HCT116 (cell line): ENCODE measurements around the gene SLC39A1. TPM values are rescaled to one million over a fixed set of nuclear protein-coding genes. Genes with fewer than 3 reads are reported as not detected.

Source experiments
- ATAC-seq: fragments of 200-7000 bp; cut with Tn5 transposase; 2 replicates; pipeline ENCODE4 v1.9.1; 2020; ENCODE audit warnings: mild to moderate bottlenecking, moderate library complexity
- BruUV-seq: library from RNA; stranded (reverse); fragments of 400-500 nt; replicated peaks from 2 replicates; lab custom pipeline; 2021; lab: Mats Ljungman, UMichigan
- CTCF ChIA-PET: fragments of 300-600 bp; sonication (Branson Sonifier 250); formaldehyde crosslinking; loops from one replicate; lab custom pipeline; 2021; ENCODE audit warnings: antibody characterized with exemption; lab: Charles Lee
- POLR2A ChIA-PET: fragments of 300-600, 350-600 bp; sonication (Branson Sonifier 250); formaldehyde crosslinking; loops from one replicate; lab custom pipeline; 2021; ENCODE audit warnings: antibody characterized with exemption; lab: Charles Lee
- RAD21 ChIA-PET, 2 experiments: fragments of 300-600 bp; sonication (Branson Sonifier 250); formaldehyde crosslinking; loops; one replicate each; lab custom pipeline; 2023; ENCODE audit warnings: low total read pairs in 2 of 2; ENCODE audit not compliant: uncharacterized antibody in 2 of 2, unreplicated experiment in 2 of 2, low non-redundant PET in 1 of 2; lab: Charles Lee
- DNase-seq: peaks from one replicate; pipeline ENCODE4 v3.0.0-alpha.2; 2010; ENCODE audit warnings: low read depth, low spot score
- H2AFZ ChIP-seq: fragments of 200-600 bp; shearing (Covaris generic), sonication (generic); 2 replicates; pipeline ENCODE4 v1.6.1; 2017; ENCODE audit warnings: low read depth, mixed run types, mixed read lengths, antibody characterized with exemption, low read length; ENCODE audit not compliant: poor library complexity, severe bottlenecking
- H3K27ac ChIP-seq: 2 replicates; pipeline ENCODE4 v1.5.1; 2012; ENCODE audit warnings: low read depth, low read length
- H3K27me3 ChIP-seq: fragments of 200-600 bp; sonication (generic); 2 replicates; pipeline ENCODE4 v1.6.1; 2016; ENCODE audit warnings: mixed run types, low read length, mixed read lengths; ENCODE audit not compliant: insufficient read depth
- H3K36me3 ChIP-seq, 2 experiments: fragments of 200-500 bp in 1 of 2; fragments of 200-600 bp in 1 of 2; sonication (Bioruptor generic) in 1 of 2; sonication (generic) in 1 of 2; 2 replicates each; pipeline versions ENCODE4 v1.5.1 to v1.6.1; 2014 to 2016; ENCODE audit warnings: low read length in 2 of 2, inconsistent platforms in 1 of 2, mixed read lengths in 1 of 2, mixed run types in 1 of 2; ENCODE audit not compliant: insufficient read depth in 2 of 2, control insufficient read depth in 1 of 2
- H3K4me1 ChIP-seq, 2 experiments: fragments of 200-600 bp in 1 of 2; sonication (generic) in 1 of 2; 2 replicates each; pipeline versions ENCODE4 v1.5.1 to v1.6.1; 2012 to 2017; ENCODE audit warnings: low read length in 2 of 2, inconsistent platforms in 1 of 2, mild to moderate bottlenecking in 1 of 2, mixed read lengths in 1 of 2, mixed run types in 1 of 2, moderate library complexity in 1 of 2; ENCODE audit not compliant: insufficient read depth in 2 of 2, control insufficient read depth in 1 of 2
- H3K4me2 ChIP-seq: fragments of 200-600 bp; sonication (generic); 2 replicates; pipeline ENCODE4 v1.6.1; 2017; ENCODE audit warnings: mixed run types, low read length, mixed read lengths
- H3K4me3 ChIP-seq, 2 experiments: fragments of 200-600 bp in 1 of 2; sonication (generic) in 1 of 2; replicated peaks in 1 of 2; 2 replicates each; pipeline ENCODE4 v1.5.1; 2011 to 2016; ENCODE audit warnings: low read length in 2 of 2, control low read depth in 1 of 2, low read depth in 1 of 2, mild to moderate bottlenecking in 1 of 2, mixed read lengths in 1 of 2, mixed run types in 1 of 2
- H3K79me2 ChIP-seq: fragments of 200-600 bp; sonication (generic); 2 replicates; pipeline ENCODE4 v1.6.1; 2017; ENCODE audit warnings: mild to moderate bottlenecking, mixed run types, low read length, moderate library complexity, mixed read lengths; ENCODE audit not compliant: insufficient read depth
- H3K9ac ChIP-seq: fragments of 200-600 bp; sonication (generic); 2 replicates; pipeline ENCODE4 v1.6.1; 2016; ENCODE audit warnings: low read length, mixed read lengths
- H3K9me2 ChIP-seq: fragments of 200-600 bp; sonication (generic), shearing (Covaris generic); 2 replicates; pipeline ENCODE4 v1.6.1; 2017; ENCODE audit warnings: mixed run types, mild to moderate bottlenecking, moderate library complexity; ENCODE audit not compliant: insufficient read depth
- H3K9me3 ChIP-seq, 2 experiments: fragments of 200-500 bp in 1 of 2; fragments of 200-600 bp in 1 of 2; sonication (Bioruptor generic) in 1 of 2; sonication (generic) in 1 of 2; 2 replicates each; pipeline ENCODE4 v1.6.1; 2014 to 2017; ENCODE audit warnings: low read length in 2 of 2, mixed read lengths in 2 of 2, inconsistent platforms in 1 of 2, low read depth in 1 of 2, mild to moderate bottlenecking in 1 of 2, mixed run types in 1 of 2, moderate library complexity in 1 of 2; ENCODE audit not compliant: control insufficient read depth in 1 of 2, insufficient read depth in 1 of 2
- H4K20me1 ChIP-seq: fragments of 200-600 bp; sonication (generic), shearing (Covaris generic); 2 replicates; pipeline ENCODE4 v1.6.1; 2017; ENCODE audit warnings: mixed run types, mild to moderate bottlenecking, moderate library complexity; ENCODE audit not compliant: insufficient read depth
- ATF3 ChIP-seq: IDR thresholded peaks from 2 replicates; pipeline ENCODE4 v1.6.1; 2012
- CEBPB ChIP-seq: IDR thresholded peaks from 2 replicates; pipeline ENCODE4 v1.6.1; 2012; ENCODE audit warnings: low read depth
- EGR1 ChIP-seq: IDR thresholded peaks from 2 replicates; pipeline ENCODE4 v1.6.1; 2012; ENCODE audit warnings: low read depth
- EZH2 ChIP-seq: fragments of 200-600 bp; sonication (generic); IDR thresholded peaks from 2 replicates; pipeline ENCODE4 v1.6.1; 2017; ENCODE audit warnings: antibody characterized with exemption, mixed run types
- EZH2phosphoT487 ChIP-seq: fragments of 200-600 bp; IDR thresholded peaks from 2 replicates; pipeline ENCODE4 v1.6.1; 2018; ENCODE audit warnings: antibody characterized with exemption, borderline replicate concordance
- FOSL1 ChIP-seq: IDR thresholded peaks from 2 replicates; pipeline ENCODE4 v1.6.1; 2012; ENCODE audit warnings: low read depth
- JUND ChIP-seq: IDR thresholded peaks from 2 replicates; pipeline ENCODE4 v1.6.1; 2012
- MAX ChIP-seq: IDR thresholded peaks from 2 replicates; pipeline ENCODE4 v1.6.1; 2012
- POLR2AphosphoS5 ChIP-seq: IDR thresholded peaks from 2 replicates; pipeline ENCODE4 v1.6.1; 2011; ENCODE audit warnings: mild to moderate bottlenecking, low read depth, low read length, moderate library complexity
- RAD21 ChIP-seq: IDR thresholded peaks from 2 replicates; pipeline ENCODE4 v1.6.1; 2012; ENCODE audit warnings: low read depth, mild to moderate bottlenecking
- SIN3A ChIP-seq: IDR thresholded peaks from 2 replicates; pipeline ENCODE4 v1.6.1; 2012; ENCODE audit warnings: low read depth
- SP1 ChIP-seq: IDR thresholded peaks from 2 replicates; pipeline ENCODE4 v1.6.1; 2012; ENCODE audit warnings: low read depth
- SRF ChIP-seq: IDR thresholded peaks from 2 replicates; pipeline ENCODE4 v1.6.1; 2012; ENCODE audit warnings: low read depth
- TCF7L2 ChIP-seq: IDR thresholded peaks from 2 replicates; pipeline ENCODE4 v1.7.0; 2011; ENCODE audit warnings: borderline replicate concordance, inconsistent platforms; ENCODE audit not compliant: insufficient read depth, insufficient read length; ENCODE audit errors: extremely low read depth
- YY1 ChIP-seq: IDR thresholded peaks from 2 replicates; pipeline ENCODE4 v1.6.1; 2011; ENCODE audit warnings: low read length, low read depth, moderate library complexity, mild to moderate bottlenecking; ENCODE audit not compliant: insufficient replicate concordance; ENCODE audit errors: extremely low read depth
- ZFX ChIP-seq: fragments of 450-650 bp; IDR thresholded peaks from 2 replicates; pipeline ENCODE4 v1.6.1; 2017
- ZNF274 ChIP-seq: fragments of 200-500 bp; sonication (Bioruptor generic); IDR thresholded peaks from 2 replicates; pipeline ENCODE4 v1.6.1; 2014; ENCODE audit warnings: mild to moderate bottlenecking, low read depth, low read length, inconsistent platforms
- intact Hi-C: fragments of 100-400 bp; cut with micrococcal nuclease; formaldehyde crosslinking; loops from 2 replicates; pipeline ENCODE4 v1.10.0; 2022
- total RNA-seq: library from RNA; stranded (reverse); gene quantifications from one replicate; pipeline ENCODE4 v1.2.1, GENCODE V29; 2021; ENCODE audit not compliant: unreplicated experiment
- TF ChIP-seq, protein P1 (sequence below): IDR thresholded peaks from 2 replicates; pipeline ENCODE4 v1.6.1; 2012; ENCODE audit warnings: low read depth

SLC39A1 gene
- total RNA-seq, 1 experiment from 2014 or later = 51.5 TPM

GRCh38 chr1:153934746-153935145 lies 28.6 kb downstream of the SLC39A1 start:
- BruUV-seq = no TSS peak
- no peak overlapping the region for H3K9ac ChIP-seq
- H3K4me3 ChIP-seq = no peak overlapping the region
- CTCF ChIA-PET = no interaction called here
- H3K79me2 ChIP-seq = no peaks in the 10 kb centered on the region
- RAD21 ChIA-PET = no interaction called here
- H2AFZ ChIP-seq = no peak overlapping the region
- no peak overlapping the region for H3K4me2 ChIP-seq
- no peaks in the 10 kb centered on the region for H3K4me1 ChIP-seq
- no peaks in the 10 kb centered on the region for H3K9me2 ChIP-seq
- TF ChIP-seq CEBPB = no peak
- TF ChIP-seq FOSL1 = no peak
- TF ChIP-seq, all 23 proteins: peak for 0
- H3K27me3 ChIP-seq = no peaks in the 10 kb centered on the region
- DNase-seq (no peak), ATAC-seq (no peak)
- H3K27ac ChIP-seq = no peak overlapping the region
- no peaks in the 10 kb centered on the region for H4K20me1 ChIP-seq
- no peaks in the 10 kb centered on the region for H3K9me3 ChIP-seq
- intact Hi-C loops = no loop called here
- POLR2A ChIA-PET = no interaction called here
- peaks cover 13 to 27% of the 10 kb centered on the region in 2 experiments; a peak in 3 of 4 replicates for H3K36me3 ChIP-seq

DNA sequence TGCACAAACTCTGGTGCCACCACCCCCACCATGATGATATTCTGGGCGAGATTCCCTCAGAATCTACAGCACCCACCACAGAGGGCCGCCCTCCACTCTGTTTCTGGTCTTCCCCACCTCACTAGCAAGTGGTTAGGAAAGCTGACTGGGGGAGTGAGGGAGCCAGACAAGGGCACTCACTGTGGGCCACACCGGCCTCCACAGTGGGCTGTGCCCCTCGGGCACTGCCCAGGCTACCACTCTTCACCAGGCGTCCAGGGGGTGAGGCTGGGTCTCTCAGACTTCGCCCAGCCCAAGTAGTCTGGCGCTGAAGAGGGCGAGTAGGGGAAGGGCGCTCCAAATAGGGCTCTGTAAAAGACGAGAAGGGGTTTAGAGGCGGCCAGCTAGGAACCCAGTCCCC lies 29.4 kb downstream of the SLC39A1 start:
- DNase-seq (no peak), ATAC-seq (no peak)
- BruUV-seq = no TSS peak
- CTCF ChIA-PET = no interaction called here
- Histone ChIP-seq H3K27ac (no peak overlapping the region), H3K4me3 (no peak overlapping the region), H3K4me1 (no peaks in the 10 kb centered on the region), H3K4me2 (no peak overlapping the region), H3K9ac (no peak overlapping the region), H3K36me3 (peaks cover 13 to 24% of the 10 kb centered on the region in 2 experiments; a peak in 3 of 4 replicates), H3K27me3 (no peaks in the 10 kb centered on the region), H3K9me2 (no peaks in the 10 kb centered on the region), H2AFZ (no peak overlapping the region), H3K79me2 (no peaks in the 10 kb centered on the region), H4K20me1 (no peaks in the 10 kb centered on the region), H3K9me3 (no peaks in the 10 kb centered on the region)
- RAD21 ChIA-PET = no interaction called here
- intact Hi-C loops = no loop called here
- POLR2A ChIA-PET = no interaction called here
- TF ChIP-seq EZH2phosphoT487 (no peak), RAD21 (no peak), SIN3A (no peak), JUND (no peak), YY1 (no peak), EGR1 (no peak), EZH2 (no peak), MAX (no peak), ZNF274 (no peak), ZFX (no peak), SRF (no peak), SP1 (no peak), TCF7L2 (no peak), ATF3 (no peak), POLR2AphosphoS5 (no peak)
- TF ChIP-seq, protein P1, sequence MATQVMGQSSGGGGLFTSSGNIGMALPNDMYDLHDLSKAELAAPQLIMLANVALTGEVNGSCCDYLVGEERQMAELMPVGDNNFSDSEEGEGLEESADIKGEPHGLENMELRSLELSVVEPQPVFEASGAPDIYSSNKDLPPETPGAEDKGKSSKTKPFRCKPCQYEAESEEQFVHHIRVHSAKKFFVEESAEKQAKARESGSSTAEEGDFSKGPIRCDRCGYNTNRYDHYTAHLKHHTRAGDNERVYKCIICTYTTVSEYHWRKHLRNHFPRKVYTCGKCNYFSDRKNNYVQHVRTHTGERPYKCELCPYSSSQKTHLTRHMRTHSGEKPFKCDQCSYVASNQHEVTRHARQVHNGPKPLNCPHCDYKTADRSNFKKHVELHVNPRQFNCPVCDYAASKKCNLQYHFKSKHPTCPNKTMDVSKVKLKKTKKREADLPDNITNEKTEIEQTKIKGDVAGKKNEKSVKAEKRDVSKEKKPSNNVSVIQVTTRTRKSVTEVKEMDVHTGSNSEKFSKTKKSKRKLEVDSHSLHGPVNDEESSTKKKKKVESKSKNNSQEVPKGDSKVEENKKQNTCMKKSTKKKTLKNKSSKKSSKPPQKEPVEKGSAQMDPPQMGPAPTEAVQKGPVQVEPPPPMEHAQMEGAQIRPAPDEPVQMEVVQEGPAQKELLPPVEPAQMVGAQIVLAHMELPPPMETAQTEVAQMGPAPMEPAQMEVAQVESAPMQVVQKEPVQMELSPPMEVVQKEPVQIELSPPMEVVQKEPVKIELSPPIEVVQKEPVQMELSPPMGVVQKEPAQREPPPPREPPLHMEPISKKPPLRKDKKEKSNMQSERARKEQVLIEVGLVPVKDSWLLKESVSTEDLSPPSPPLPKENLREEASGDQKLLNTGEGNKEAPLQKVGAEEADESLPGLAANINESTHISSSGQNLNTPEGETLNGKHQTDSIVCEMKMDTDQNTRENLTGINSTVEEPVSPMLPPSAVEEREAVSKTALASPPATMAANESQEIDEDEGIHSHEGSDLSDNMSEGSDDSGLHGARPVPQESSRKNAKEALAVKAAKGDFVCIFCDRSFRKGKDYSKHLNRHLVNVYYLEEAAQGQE = no peak
